NCI-H2196 (cell line): ENCODE measurements around the gene LRTM2.
A peak's percentile ranks its signal among the peaks of the same experiment; 100 is the strongest.

Experiments used
- DNase-seq: peaks from one replicate; lab custom pipeline; 2025; ENCODE audit not compliant: unreplicated experiment; lab: John Stamatoyannopoulos, UW

Gene LRTM2

GRCh38 chr12:1829306-1829900 is 9.0 kb downstream of the LRTM2 start:
- DNase-seq: no peak

- DNase-seq: peak; percentile 23
Observed at GRCh38 chr12:1830401-1830845, 10.1 kb downstream of the LRTM2 start.

DNA sequence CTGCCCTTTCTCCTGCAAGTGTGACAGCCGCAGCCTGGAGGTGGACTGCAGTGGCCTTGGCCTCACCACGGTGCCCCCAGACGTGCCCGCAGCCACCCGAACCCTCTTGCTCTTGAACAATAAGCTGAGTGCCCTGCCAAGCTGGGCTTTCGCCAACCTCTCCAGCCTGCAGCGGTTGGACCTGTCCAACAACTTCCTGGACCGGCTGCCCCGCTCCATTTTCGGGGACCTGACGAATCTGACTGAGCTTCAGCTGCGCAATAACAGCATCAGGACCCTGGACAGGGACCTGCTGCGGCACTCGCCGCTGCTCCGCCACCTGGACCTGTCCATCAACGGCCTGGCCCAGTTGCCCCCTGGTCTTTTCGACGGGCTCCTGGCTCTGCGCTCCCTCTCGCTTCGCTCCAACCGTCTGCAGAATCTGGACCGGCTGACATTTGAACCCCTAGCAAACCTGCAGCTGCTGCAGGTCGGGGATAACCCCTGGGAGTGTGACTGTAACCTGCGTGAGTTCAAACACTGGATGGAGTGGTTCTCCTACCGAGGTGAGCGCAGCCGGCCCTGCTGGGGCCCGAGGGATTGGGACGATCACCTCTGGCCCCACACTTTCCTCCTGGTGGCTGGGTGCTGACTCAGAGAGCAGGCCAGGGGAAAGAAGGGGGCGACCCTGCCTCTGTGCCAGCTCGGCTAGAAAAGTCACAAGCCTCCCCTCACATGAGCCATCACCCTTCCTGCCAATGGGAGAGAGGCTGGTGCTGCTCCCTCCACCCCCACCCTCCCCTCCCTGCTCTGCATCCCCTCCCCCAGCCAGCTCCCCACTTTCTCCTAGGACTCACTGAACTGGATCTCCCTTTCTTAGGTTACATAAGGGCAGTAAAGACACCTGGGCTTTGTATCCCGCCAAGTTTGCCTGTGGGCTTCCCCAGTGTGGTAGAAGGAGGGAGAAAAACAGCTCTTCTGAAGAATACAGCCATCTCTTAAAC is 10.9 kb downstream of the LRTM2 start:
- peak; percentile 46 for DNase-seq

GRCh38 chr12:1832801-1833595 is 12.6 kb downstream of the LRTM2 start:
- no peak for DNase-seq

DNA sequence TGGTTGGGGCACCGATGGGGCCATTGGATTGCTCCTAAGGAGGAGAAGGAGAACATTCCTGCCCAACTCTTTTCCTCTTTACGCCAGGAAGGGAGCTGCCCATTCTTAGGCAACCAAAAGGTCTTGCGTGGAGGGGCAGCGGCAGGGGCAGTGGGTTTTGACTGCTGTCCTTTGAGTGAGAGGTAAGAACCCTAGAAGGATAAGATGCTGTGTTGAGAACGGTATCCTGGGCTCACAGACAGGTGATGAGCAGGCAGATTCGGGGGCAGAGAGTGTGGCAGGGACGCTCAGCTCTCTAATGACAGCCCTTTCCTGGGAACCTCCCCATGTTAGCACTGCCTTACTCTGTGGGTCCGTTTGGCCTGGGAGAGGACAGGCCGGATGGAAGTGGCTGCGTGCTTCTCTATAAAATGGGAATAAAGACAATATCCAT is 13.2 kb downstream of the LRTM2 start:
- no peak for DNase-seq

GRCh38 chr12:1834186-1834925 is 14.0 kb downstream of the LRTM2 start:
- no peak for DNase-seq

- DNase-seq: no peak
Observed at GRCh38 chr12:1835211-1836131, 15.1 kb downstream of the LRTM2 start.

GRCh38 chr12:1836241-1836803 is 16.0 kb downstream of the LRTM2 start:
- DNase-seq: no peak

GRCh38 chr12:1836854-1837421 is 16.6 kb downstream of the LRTM2 start:
- DNase-seq: peak; percentile 39

DNA sequence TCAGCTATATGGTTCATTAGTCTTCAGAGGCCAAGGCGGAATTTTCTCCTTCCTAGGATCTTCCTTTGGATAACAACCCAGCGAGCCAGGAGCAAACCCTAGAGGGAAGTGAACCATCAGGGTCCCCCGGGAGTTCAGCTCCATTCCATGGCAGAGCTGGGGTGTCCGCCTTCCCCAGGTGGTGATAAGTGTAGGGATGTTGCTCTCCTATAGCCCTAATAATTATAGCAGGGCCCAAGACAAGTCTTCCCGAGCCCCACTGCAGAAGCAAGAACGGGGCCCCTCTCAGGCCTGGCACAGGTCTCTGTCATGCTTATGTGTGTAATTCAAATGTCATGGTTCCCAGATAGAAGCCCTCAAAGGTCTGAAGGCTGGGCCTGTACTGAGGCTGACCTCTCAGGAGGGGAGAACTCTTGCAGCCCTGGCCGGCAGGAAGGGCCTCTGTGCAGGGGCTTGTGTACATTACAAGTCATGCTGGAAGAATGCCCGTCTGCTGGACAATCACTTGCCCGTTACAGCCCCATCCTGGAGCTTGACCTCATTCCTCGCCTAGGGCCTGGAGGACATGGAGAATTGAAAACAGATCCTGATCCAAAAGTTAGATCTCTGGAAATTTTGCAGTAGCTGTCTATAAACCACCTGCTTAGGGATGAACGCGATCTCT is 17.3 kb downstream of the LRTM2 start:
- DNase-seq: no peak

DNA sequence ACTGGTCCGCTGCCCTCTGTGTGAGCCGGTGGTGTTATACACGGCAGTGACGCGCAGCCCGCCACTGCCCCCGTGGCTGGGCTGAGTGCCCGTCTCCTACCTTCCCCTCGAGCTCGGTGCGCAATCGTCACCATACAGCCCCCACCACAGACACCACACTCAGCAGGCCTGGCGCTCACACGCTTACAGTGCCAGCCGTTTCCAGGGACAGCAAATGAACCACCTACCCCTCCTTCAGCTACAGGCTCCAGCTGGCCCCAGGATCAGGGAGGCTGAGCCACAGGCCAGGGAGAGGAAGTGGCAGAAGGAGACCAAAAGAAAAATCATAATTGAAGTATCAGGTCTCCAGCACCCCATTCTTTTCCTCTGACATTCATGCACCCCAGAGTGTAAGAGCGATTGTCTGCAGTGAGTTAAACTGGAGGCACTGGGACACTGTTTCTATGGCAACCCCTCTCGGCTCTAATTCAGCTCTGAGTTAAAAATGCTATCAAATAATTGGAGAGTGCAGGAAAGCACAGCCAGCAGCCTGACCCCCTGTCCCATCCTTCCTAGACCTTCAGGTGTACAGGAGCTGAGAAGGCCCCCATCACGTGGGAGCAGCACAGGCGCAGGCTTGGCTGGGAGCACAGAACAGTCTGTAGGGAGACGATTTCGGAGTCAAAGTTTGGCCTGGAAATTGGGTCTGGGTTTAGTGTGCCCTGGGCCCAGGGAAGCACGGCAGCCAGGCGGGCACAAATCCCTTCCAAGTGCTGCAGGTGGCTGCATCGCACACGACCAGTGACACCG is 18.0 kb downstream of the LRTM2 start:
- no peak for DNase-seq

DNA sequence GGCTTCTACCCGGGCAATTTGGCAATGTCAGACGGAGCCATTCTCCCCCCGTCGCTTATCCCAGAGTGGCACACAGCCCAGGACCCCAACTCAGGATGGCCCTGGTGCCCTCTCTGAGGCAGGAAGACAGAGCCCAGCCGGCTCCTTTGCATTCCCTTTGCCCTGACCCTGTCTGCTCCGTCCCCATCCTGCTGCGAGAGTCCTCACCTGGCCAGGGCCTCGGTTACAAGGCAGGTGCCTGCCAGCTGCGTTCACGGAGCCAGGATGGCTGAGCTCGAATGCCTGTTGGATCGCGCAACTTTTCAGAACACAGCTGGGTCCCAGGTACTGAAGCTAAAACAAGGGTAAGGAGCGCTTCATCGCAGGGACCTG is 18.6 kb downstream of the LRTM2 start:
- no peak for DNase-seq

DNA sequence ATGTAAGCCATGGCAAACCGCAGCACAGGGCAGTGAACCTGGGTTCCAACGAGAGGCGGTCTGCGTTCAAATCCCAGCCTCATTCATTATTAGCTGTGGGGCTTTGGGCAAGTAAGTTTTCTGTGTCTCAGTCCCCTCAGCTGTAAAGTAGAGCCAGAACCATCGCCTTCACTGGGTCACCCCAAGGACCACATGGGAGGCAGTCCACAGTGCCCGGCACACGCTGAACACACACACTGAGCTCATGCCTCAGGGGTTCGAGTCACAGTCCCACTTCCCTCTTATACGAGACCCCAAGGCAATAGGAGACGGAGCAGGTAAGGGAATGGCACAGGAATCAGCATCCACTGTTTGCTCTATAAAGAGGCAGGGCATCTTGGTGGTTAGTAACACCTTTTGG is 19.1 kb downstream of the LRTM2 start:
- DNase-seq: no peak

- no peak for DNase-seq
Observed at GRCh38 chr12:1839956-1840951, 19.9 kb downstream of the LRTM2 start.

DNA sequence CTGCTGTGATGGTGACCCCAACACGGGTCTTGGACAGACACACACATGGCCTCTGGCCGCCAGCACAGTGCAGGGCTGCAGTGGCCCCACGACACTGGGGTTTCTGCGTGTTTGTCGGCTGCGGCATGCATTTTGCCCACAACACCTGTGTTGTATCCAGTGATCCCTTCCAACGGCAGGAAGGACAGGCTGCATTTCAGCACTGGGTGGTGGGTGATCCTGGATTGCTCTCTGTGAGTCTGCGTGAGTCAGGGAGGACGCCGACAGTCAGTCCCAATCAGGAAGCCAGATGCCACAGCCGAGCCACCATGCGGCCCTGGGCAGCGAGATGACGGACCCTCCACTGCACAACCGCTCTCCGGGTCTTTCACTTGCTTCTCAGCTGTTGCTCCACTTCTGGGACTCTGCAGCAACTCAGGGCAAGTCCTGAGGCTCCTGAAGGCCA is 20.6 kb downstream of the LRTM2 start:
- DNase-seq: no peak

DNA sequence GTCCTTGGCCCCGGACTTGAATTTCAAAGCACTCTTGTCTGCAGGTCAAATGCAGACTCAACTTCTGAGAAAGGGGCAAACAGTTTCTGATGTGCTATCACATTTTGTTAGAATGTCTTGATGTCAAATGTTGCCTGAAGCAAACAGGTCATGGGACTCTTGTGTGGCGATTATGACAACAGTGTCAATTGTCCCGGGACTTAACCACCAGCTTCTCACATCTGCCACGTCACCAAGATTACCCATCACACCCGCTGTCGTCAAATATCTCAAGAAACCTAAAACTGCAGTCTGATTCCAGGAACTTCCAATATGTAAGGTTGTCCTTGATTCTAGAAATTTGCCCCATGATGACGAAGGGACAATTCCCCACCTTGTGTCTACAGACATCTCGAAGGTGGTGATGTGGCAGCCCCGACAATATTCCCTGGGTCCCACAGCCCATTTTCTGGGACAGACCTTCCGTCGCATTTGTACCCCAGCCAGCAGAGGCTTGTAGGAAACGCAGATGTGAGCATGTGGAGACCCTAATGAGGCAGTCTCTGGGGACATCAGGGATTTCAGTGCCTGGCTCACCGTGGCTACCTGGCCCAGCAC is 21.3 kb downstream of the LRTM2 start:
- DNase-seq: no peak
